Left renal cortex interstitium (tissue), 4 donors: ENCODE results near the gene ADGRB2. TPM values are rescaled to one million over a fixed set of nuclear protein-coding genes. Genes with fewer than 3 reads are reported as not detected.

Source experiments
- DNase-seq, 4 donors: peaks; one replicate each; pipeline ENCODE4 v3.0.0-alpha.2; 2013; ENCODE audit warnings: low read depth in 4 of 4, low spot score in 2 of 4, missing footprints in 1 of 4
- polyA plus RNA-seq, 4 donors: library from polyadenylated mRNA; unstranded; fragments of 120-200 nt; gene quantifications; one replicate each; pipeline ENCODE4 v1.2.1, GENCODE V29; 2013; ENCODE audit not compliant: insufficient read length in 4 of 4

Gene ADGRB2
- polyA plus RNA-seq, 4 donors = 9.7 to 18.7 (median 17.9) TPM

GRCh38 chr1:31688233-31688918, 75.8 kb downstream of the ADGRB2 start:
- DNase-seq = no peak

GRCh38 chr1:31687601-31688000, 76.5 kb downstream of the ADGRB2 start:
- no peak for DNase-seq

- no peak for DNase-seq
Measured at GRCh38 chr1:31685795-31686194, 78.3 kb downstream of the ADGRB2 start.

DNA sequence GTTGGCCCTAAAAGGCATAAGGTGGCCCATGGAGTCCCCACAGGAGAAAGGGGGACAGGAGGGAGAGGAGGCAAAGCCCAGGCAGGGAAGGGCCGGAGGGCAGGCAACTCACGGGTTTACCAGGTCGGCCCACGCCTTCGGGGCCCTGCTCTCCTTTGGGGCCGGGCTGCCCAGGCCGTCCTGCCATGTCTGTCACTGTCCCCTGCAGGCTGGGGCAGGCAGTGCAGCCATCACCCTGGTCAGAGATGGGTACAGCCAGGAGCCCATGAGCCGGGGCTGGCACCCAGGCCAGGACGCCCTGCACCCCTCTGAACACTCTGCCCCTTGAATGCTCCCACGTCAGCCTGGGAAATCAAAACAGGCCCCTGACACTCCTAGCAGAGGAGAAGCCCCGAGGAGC, 80.1 kb downstream of the ADGRB2 start:
- DNase-seq = no peak

DNA sequence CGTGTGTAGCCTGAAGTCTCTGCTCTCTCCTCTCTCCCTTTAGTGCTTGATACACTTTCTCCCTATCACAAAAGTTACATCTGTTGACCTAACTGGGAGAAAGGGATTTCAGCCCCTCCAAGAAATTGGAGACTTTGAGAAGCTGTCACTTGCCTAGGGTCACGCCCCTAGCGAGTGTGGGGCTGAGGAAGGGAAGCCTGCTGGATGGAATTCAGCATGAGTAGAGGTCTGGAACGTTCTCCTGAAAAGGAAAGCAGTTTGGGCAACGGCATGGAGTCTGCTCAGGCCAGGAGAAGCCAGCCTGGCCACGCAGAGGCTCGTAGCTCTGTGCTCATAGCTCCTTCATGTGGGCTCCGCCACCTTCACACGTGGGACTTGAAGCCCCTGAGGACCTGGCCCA, 82.7 kb downstream of the ADGRB2 start:
- no peak for DNase-seq

DNA sequence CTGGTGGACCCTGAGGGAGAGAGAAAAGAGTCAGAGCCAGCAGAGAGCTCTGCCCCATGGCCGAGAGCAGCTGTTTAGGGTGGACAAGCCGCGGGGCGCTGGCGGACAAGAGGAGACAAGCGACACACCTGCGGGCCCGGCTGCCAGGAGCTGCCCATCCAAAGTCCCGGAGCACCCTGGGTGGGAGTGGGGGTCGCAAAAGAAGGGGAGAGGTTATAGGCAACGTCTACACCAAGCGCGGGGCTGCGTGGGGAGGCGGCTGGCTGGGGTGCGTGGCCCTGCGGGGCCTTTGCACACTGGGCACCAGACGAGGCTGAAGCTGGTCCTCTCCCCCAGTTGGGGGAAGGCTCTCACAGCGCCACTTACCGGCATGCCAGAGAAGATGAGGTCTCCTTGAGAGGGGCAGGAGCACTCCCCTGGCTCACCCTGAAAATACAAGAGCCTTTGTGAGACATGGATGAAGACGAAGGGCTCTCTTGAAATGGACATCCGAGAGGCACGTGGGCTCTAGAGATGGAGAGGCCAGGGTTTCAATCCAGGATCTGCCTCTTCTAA, 84.4 kb downstream of the ADGRB2 start:
- DNase-seq = no peak

GRCh38 chr1:31679091-31679490, 85.0 kb downstream of the ADGRB2 start:
- DNase-seq = no peak

DNA sequence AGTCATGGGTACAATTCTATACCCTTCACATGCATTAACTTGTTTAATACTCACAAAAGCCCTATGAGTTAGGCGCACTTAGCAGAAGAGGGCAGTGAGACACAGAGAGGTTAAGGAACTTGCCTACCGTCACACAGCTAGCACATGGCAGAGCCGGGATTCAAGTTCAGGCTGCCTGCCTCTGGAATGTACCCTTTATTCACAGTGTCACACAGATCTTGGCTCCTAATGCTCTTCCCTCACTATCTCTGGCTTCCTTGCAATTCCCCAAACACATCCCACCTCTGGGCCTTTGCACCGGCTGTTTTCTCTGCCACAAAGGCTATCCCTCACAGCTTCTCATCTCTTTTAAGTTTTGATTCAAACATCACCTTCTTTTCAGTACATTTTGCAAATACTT, 85.5 kb downstream of the ADGRB2 start:
- DNase-seq = no peak

- no peak for DNase-seq
Measured at GRCh38 chr1:31677949-31678348, 86.2 kb downstream of the ADGRB2 start.

DNA sequence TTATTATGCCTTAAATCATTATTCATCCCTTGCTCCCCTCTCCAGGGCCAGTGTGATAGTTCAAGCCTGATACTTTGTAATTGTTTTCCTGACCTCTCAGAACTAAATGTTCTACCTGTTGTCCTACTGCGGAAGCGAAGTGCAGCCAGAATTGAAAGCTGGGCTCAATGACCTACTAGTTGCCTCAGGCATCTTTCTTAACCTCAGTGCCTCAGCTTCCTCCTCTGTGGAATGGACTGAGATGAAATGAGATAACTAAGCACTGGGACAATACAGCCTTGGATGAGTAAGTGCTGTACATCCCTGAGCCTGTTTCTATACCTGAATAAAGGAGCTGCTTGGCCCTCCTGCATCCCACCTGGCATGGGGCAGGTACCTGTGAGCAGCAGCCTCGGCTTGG, 86.7 kb downstream of the ADGRB2 start:
- no peak for DNase-seq

Other genes with a start within 250 kb of the ADGRB2 start
- 10 to 100 TPM; 41.7 to 53.2 (median 43.1) TPM for gene TINAGL1, start 187.8 kb downstream of the ADGRB2 start, polyA plus RNA-seq
- gene HCRTR1, start 146.7 kb downstream of the ADGRB2 start, polyA plus RNA-seq = under 1 TPM; 0.07 to 0.25 (median 0.14) TPM
- gene PEF1, start 119.5 kb downstream of the ADGRB2 start, polyA plus RNA-seq = 10 to 100 TPM; 70.0 to 80.1 (median 79.1) TPM
- gene COL16A1, start 60.3 kb downstream of the ADGRB2 start, polyA plus RNA-seq = 10 to 100 TPM; 42.2 to 70.7 (median 53.5) TPM
- gene SPOCD1, start 51.7 kb upstream of the ADGRB2 start, polyA plus RNA-seq = under 1 TPM; 0.25 to 0.62 (median 0.28) TPM
- gene PTP4A2, start 174.0 kb upstream of the ADGRB2 start, polyA plus RNA-seq = 100 to 1,000 TPM; 164 to 238 (median 225) TPM
- 100 to 1,000 TPM; 229 to 267 (median 247) TPM for gene KHDRBS1, start 249.5 kb upstream of the ADGRB2 start, polyA plus RNA-seq